Measurements from ENCODE around the gene MDFIC. TPM values are rescaled to one million over a fixed set of nuclear protein-coding genes. Genes with fewer than 3 reads are reported as not detected.

Gene MDFIC
- 29.4 and 41.8 TPM in 2 replicates for total RNA-seq

GRCh38 chr7:114922026-114922651 is at the start of gene MDFIC:
Gene MDFIC (plus strand): TSS chr7:114922094. CDS start chr7:114923034, 940 bp downstream.

